MM.1S (cell line): ENCODE measurements around the gene ADAMTS17.

Experiments used
- EZH2 ChIP-seq: fragments of 300-600 bp; sonication (generic); optimal IDR thresholded peaks from 2 replicates; pipeline ENCODE3; 2017; ENCODE audit warnings: low read depth, mild to moderate bottlenecking, antibody characterized with exemption, low read length, mixed read lengths
- TF ChIP-seq, protein P1 (sequence below): fragments of 300-600 bp; sonication (generic); IDR thresholded peaks from 2 replicates; pipeline ENCODE4 v1.5.1; 2016; ENCODE audit warnings: antibody characterized with exemption, low read length, mixed read lengths

GRCh38 chr15:100343251-100343650 is 1.5 kb upstream of the ADAMTS17 start:
- no peak for TF ChIP-seq EZH2
- TF ChIP-seq, protein P1, sequence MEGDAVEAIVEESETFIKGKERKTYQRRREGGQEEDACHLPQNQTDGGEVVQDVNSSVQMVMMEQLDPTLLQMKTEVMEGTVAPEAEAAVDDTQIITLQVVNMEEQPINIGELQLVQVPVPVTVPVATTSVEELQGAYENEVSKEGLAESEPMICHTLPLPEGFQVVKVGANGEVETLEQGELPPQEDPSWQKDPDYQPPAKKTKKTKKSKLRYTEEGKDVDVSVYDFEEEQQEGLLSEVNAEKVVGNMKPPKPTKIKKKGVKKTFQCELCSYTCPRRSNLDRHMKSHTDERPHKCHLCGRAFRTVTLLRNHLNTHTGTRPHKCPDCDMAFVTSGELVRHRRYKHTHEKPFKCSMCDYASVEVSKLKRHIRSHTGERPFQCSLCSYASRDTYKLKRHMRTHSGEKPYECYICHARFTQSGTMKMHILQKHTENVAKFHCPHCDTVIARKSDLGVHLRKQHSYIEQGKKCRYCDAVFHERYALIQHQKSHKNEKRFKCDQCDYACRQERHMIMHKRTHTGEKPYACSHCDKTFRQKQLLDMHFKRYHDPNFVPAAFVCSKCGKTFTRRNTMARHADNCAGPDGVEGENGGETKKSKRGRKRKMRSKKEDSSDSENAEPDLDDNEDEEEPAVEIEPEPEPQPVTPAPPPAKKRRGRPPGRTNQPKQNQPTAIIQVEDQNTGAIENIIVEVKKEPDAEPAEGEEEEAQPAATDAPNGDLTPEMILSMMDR: no peak
